HG02759 (cell line): ENCODE measurements around the gene ARHGAP1.
A peak's percentile ranks its signal among the peaks of the same experiment; 100 is the strongest.

Source experiments
- ATAC-seq: cut with Tn5 transposase; IDR thresholded peaks from one replicate; pipeline ENCODE4 v1.9.1; 2021; ENCODE audit warnings: mild to moderate bottlenecking, moderate library complexity; ENCODE audit not compliant: unreplicated experiment

Gene ARHGAP1

GRCh38 chr11:46700241-46701077, at the start of gene ARHGAP1, which contains the start of gene ZNF408:
Gene ARHGAP1, minus strand, starts transcription at chr11:46700619. Its CDS starts 4,512 bp downstream, at chr11:46696107.
Gene ZNF408, plus strand, starts transcription at chr11:46701031. Its CDS starts 17 bp downstream, at chr11:46701048.
- peak; percentile 94 for ATAC-seq

GRCh38 chr11:46747150-46747549, 46.7 kb upstream of the ARHGAP1 start:
- ATAC-seq: no peak

- ATAC-seq: no peak
Measured at GRCh38 chr11:46745995-46746394, 45.6 kb upstream of the ARHGAP1 start.

- ATAC-seq: no peak
Measured at GRCh38 chr11:46745328-46745727, 44.9 kb upstream of the ARHGAP1 start.

- ATAC-seq: no peak
Measured at GRCh38 chr11:46743693-46744339, 43.4 kb upstream of the ARHGAP1 start.

- no peak for ATAC-seq
Measured at GRCh38 chr11:46743043-46743442, 42.6 kb upstream of the ARHGAP1 start.

- ATAC-seq: no peak
Measured at GRCh38 chr11:46741600-46742484, 41.4 kb upstream of the ARHGAP1 start.

- ATAC-seq: no peak
Measured at GRCh38 chr11:46738887-46739286, 38.5 kb upstream of the ARHGAP1 start.

GRCh38 chr11:46737699-46738098, 37.3 kb upstream of the ARHGAP1 start:
- ATAC-seq: no peak

GRCh38 chr11:46736615-46737014, 36.2 kb upstream of the ARHGAP1 start:
- ATAC-seq: no peak

GRCh38 chr11:46736146-46736545, 35.7 kb upstream of the ARHGAP1 start:
- ATAC-seq: no peak

GRCh38 chr11:46733234-46733633, 32.8 kb upstream of the ARHGAP1 start:
- ATAC-seq: no peak

- no peak for ATAC-seq
Measured at GRCh38 chr11:46731545-46731944, 31.1 kb upstream of the ARHGAP1 start.

GRCh38 chr11:46729110-46730027, 28.9 kb upstream of the ARHGAP1 start:
- no peak for ATAC-seq

GRCh38 chr11:46728659-46729040, 28.2 kb upstream of the ARHGAP1 start:
- ATAC-seq: no peak

GRCh38 chr11:46727952-46728658, 27.7 kb upstream of the ARHGAP1 start:
- no peak for ATAC-seq

GRCh38 chr11:46726206-46726862, 25.9 kb upstream of the ARHGAP1 start:
- no peak for ATAC-seq

- no peak for ATAC-seq
Measured at GRCh38 chr11:46725338-46726205, 25.2 kb upstream of the ARHGAP1 start.
